ENCODE measurements around the gene HMBS.
"Not testable (repeated sequence)": the region's sequence is repeated elsewhere in the genome, so short reads cannot be mapped to it uniquely, and the experiment has no call there.

The HMBS gene
- 6.2 reads per million, percentile 23 among the genes with 10 or more reads in this experiment for total RNA-seq

GRCh38 chr11:119084663-119085436 lies at the start of gene HMBS:
TSS of gene HMBS (plus strand) at chr11:119084881. CDS start at chr11:119085034, 153 bp downstream.
- DNase-seq, result peak; percentile 89

- no peak for DNase-seq
Measured at GRCh38 chr11:119038884-119039283, 45.8 kb upstream of the HMBS start.

GRCh38 chr11:119039471-119039870 lies 45.2 kb upstream of the HMBS start:
- DNase-seq, result not testable (repeated sequence)

- no peak for DNase-seq
Measured at GRCh38 chr11:119041821-119042514, 42.7 kb upstream of the HMBS start.

GRCh38 chr11:119042927-119043326 lies 41.8 kb upstream of the HMBS start:
- DNase-seq, result no peak

- DNase-seq, result no peak
Measured at GRCh38 chr11:119044708-119045107, 40.0 kb upstream of the HMBS start.

- DNase-seq, result no peak
Measured at GRCh38 chr11:119046489-119046888, 38.2 kb upstream of the HMBS start.

GRCh38 chr11:119047205-119047604 lies 37.5 kb upstream of the HMBS start:
- DNase-seq, result no peak

- no peak for DNase-seq
Measured at GRCh38 chr11:119048644-119049043, 36.0 kb upstream of the HMBS start.

- no peak for DNase-seq
Measured at GRCh38 chr11:119049081-119049480, 35.6 kb upstream of the HMBS start.

- DNase-seq, result no peak
Measured at GRCh38 chr11:119051440-119052162, 33.1 kb upstream of the HMBS start.

- no peak for DNase-seq
Measured at GRCh38 chr11:119052163-119052814, 32.4 kb upstream of the HMBS start.

- DNase-seq, result no peak
Measured at GRCh38 chr11:119054418-119054817, 30.3 kb upstream of the HMBS start.

GRCh38 chr11:119055901-119056300 lies 28.8 kb upstream of the HMBS start:
- DNase-seq, result no peak

- DNase-seq, result peak; percentile 36
Measured at GRCh38 chr11:119056421-119056999, 28.2 kb upstream of the HMBS start.

- peak; percentile 99 for DNase-seq
Measured at GRCh38 chr11:119057000-119057769, 27.5 kb upstream of the HMBS start, which contains the start of gene HYOU1. TSS of gene HYOU1 (minus strand) at chr11:119057205. CDS start at chr11:119056160, 1,045 bp downstream.

GRCh38 chr11:119059128-119059527 lies 25.6 kb upstream of the HMBS start:
- DNase-seq, result not testable (repeated sequence)

- no peak for DNase-seq
Measured at GRCh38 chr11:119061256-119061655, 23.4 kb upstream of the HMBS start.

- no peak for DNase-seq
Measured at GRCh38 chr11:119062779-119063178, 21.9 kb upstream of the HMBS start.

- peak; percentile 26 for DNase-seq
Measured at GRCh38 chr11:119065369-119065768, 19.3 kb upstream of the HMBS start.

All from effector CD4-positive, alpha-beta T cell (primary cell).